Measurements from ENCODE around the gene SSU72.
"Not testable (repeated sequence)": the region's sequence is repeated elsewhere in the genome, so short reads cannot be mapped to it uniquely, and the experiment has no call there.

SSU72 gene

GRCh38 chr1:1494311-1494710 lies 80.4 kb downstream of the SSU72 start:
- not testable (repeated sequence) for DNase-seq

Data from activated effector memory CD4-positive, alpha-beta T cell treated with Interleukin-2 at 50 U/mL for 16 hours (primary cell).